OCI-LY7 (cell line): ENCODE data around the gene SLC16A2.

ENCODE experiments used
- EZH2phosphoT487 ChIP-seq: fragments of 200-600 bp; sonication (generic); IDR thresholded peaks from 2 replicates; pipeline ENCODE4 v1.6.1; 2018; ENCODE audit warnings: low read depth, borderline replicate concordance, mild to moderate bottlenecking, mixed run types, antibody characterized with exemption, low read length, moderate library complexity, mixed read lengths
- TF ChIP-seq, protein P1 (sequence below): fragments of 200-600 bp; sonication (generic); conservative IDR thresholded peaks from 2 replicates; pipeline ENCODE4 v1.5.1; 2014; ENCODE audit warnings: mild to moderate bottlenecking, antibody characterized with exemption, low read length, moderate library complexity, mixed read lengths

DNA sequence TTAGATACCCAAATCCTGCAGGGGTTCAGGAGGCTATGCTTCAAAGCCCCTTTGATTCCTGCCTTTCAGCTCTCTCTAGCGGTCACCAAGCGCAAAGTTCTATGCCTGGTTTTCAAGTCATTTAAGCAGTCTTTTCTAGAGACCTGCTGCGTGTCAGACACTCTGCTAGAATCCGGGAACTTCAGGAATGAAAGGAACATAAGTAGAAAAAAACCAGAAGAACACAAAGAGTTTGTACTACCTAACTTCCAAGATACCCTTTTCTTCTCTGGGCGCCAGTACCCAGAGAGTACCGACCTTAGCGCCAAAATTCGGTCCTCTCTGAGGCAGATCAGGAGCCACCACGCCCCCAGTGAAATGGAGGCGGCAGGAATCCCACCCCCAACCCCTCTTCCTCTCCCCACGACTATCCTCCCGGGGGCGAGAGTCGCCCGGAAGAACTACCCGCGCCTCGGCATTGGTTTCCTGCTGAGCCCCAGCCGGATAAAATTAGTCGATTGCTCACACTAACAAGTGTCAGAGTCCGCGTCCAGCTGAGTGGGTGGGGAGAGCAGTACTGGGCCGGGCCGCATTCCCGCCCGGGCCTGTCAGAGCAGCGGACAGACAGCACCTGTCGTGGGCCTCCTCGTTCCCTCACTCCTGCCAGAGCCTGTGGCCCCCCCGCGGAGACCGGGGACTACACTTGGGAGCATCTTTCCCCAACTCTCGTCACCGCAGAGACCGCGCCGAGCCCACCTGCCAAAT lies 114.3 kb downstream of the SLC16A2 start:
- TF ChIP-seq, protein P1, sequence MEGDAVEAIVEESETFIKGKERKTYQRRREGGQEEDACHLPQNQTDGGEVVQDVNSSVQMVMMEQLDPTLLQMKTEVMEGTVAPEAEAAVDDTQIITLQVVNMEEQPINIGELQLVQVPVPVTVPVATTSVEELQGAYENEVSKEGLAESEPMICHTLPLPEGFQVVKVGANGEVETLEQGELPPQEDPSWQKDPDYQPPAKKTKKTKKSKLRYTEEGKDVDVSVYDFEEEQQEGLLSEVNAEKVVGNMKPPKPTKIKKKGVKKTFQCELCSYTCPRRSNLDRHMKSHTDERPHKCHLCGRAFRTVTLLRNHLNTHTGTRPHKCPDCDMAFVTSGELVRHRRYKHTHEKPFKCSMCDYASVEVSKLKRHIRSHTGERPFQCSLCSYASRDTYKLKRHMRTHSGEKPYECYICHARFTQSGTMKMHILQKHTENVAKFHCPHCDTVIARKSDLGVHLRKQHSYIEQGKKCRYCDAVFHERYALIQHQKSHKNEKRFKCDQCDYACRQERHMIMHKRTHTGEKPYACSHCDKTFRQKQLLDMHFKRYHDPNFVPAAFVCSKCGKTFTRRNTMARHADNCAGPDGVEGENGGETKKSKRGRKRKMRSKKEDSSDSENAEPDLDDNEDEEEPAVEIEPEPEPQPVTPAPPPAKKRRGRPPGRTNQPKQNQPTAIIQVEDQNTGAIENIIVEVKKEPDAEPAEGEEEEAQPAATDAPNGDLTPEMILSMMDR: peak; percentile 49
- no peak for TF ChIP-seq EZH2phosphoT487
